ENCODE data around the gene NLGN4X. TPM values are rescaled to one million over a fixed set of nuclear protein-coding genes. Genes with fewer than 3 reads are reported as not detected.

NLGN4X gene
- not detected for total RNA-seq

GRCh38 chrX:6228720-6229119 lies at the start of gene NLGN4X:
NLGN4X (minus strand) TSS chrX:6228867; CDS start chrX:6151466, 77,401 bp downstream.
- Mint-ChIP-seq H3K27ac (no peak within 1 kb of the TSS), H3K4me3 (no peak within 1 kb of the TSS), H3K27me3 (peaks cover 18% of the 10 kb centered on the region), H3K36me3 (no peaks in the 10 kb centered on the region), H3K9me3 (no peaks in the 10 kb centered on the region), H3K4me1 (no peaks in the 10 kb centered on the region)
- ATAC-seq (ENCODE audit: low read depth) (no peak), DNase-seq (no peak)
- POLR2A ChIA-PET = no interaction called here

GRCh38 chrX:6266041-6266440 lies 37.4 kb upstream of the NLGN4X start:
- POLR2A ChIA-PET = no interaction called here
- DNase-seq (no peak), ATAC-seq (ENCODE audit: low read depth) (no peak)
- no peaks in the 10 kb centered on the region for H3K4me1 Mint-ChIP-seq
- H3K9me3 Mint-ChIP-seq = no peaks in the 10 kb centered on the region
- no peak overlapping the region for H3K4me3 Mint-ChIP-seq
- no peak overlapping the region for H3K27ac Mint-ChIP-seq
- H3K27me3 Mint-ChIP-seq = no peaks in the 10 kb centered on the region
- H3K36me3 Mint-ChIP-seq = no peaks in the 10 kb centered on the region

- Mint-ChIP-seq H3K4me1 (no peaks in the 10 kb centered on the region), H3K27me3 (no peaks in the 10 kb centered on the region), H3K4me3 (no peak overlapping the region), H3K27ac (no peak overlapping the region), H3K9me3 (no peaks in the 10 kb centered on the region), H3K36me3 (no peaks in the 10 kb centered on the region)
- no peak for ATAC-seq (ENCODE audit: low read depth)
- POLR2A ChIA-PET = no interaction called here
- DNase-seq = no peak
Observed at GRCh38 chrX:6262959-6263358, 34.3 kb upstream of the NLGN4X start.

GRCh38 chrX:6257025-6257424 lies 28.4 kb upstream of the NLGN4X start:
- Mint-ChIP-seq H3K36me3 (no peaks in the 10 kb centered on the region), H3K27me3 (no peaks in the 10 kb centered on the region), H3K9me3 (no peaks in the 10 kb centered on the region), H3K4me3 (no peak overlapping the region), H3K4me1 (no peaks in the 10 kb centered on the region), H3K27ac (no peak overlapping the region)
- ATAC-seq (ENCODE audit: low read depth) (no peak), DNase-seq (no peak)
- POLR2A ChIA-PET = no interaction called here

- Mint-ChIP-seq H3K36me3 (no peaks in the 10 kb centered on the region), H3K4me1 (no peaks in the 10 kb centered on the region), H3K4me3 (no peak overlapping the region), H3K27ac (no peak overlapping the region), H3K27me3 (no peaks in the 10 kb centered on the region), H3K9me3 (no peaks in the 10 kb centered on the region)
- ATAC-seq (ENCODE audit: low read depth) = no peak
- POLR2A ChIA-PET = no interaction called here
- no peak for DNase-seq
Observed at GRCh38 chrX:6244666-6245065, 16.0 kb upstream of the NLGN4X start.

GRCh38 chrX:6238576-6238975 lies 9.9 kb upstream of the NLGN4X start:
- no peaks in the 10 kb centered on the region for H3K9me3 Mint-ChIP-seq
- POLR2A ChIA-PET = no interaction called here
- DNase-seq = no peak
- no peaks in the 10 kb centered on the region for H3K4me1 Mint-ChIP-seq
- H3K27me3 Mint-ChIP-seq = no peaks in the 10 kb centered on the region
- ATAC-seq (ENCODE audit: low read depth) = no peak
- no peak overlapping the region for H3K4me3 Mint-ChIP-seq
- no peaks in the 10 kb centered on the region for H3K36me3 Mint-ChIP-seq
- no peak overlapping the region for H3K27ac Mint-ChIP-seq

GRCh38 chrX:6227935-6228334 lies 732 bp downstream of the NLGN4X start:
- H3K27me3 Mint-ChIP-seq = peaks cover 18% of the 10 kb centered on the region
- H3K9me3 Mint-ChIP-seq = no peaks in the 10 kb centered on the region
- POLR2A ChIA-PET = no interaction called here
- no peaks in the 10 kb centered on the region for H3K4me1 Mint-ChIP-seq
- no peaks in the 10 kb centered on the region for H3K36me3 Mint-ChIP-seq
- no peak overlapping the region for H3K27ac Mint-ChIP-seq
- ATAC-seq (ENCODE audit: low read depth) (no peak), DNase-seq (no peak)
- no peak overlapping the region for H3K4me3 Mint-ChIP-seq

GRCh38 chrX:6227453-6227835 lies 1.2 kb downstream of the NLGN4X start:
- Mint-ChIP-seq H3K27ac (no peak overlapping the region), H3K36me3 (no peaks in the 10 kb centered on the region), H3K4me3 (no peak overlapping the region), H3K4me1 (no peaks in the 10 kb centered on the region), H3K27me3 (peaks cover 18% of the 10 kb centered on the region), H3K9me3 (no peaks in the 10 kb centered on the region)
- DNase-seq (no peak), ATAC-seq (ENCODE audit: low read depth) (no peak)
- POLR2A ChIA-PET = no interaction called here

GRCh38 chrX:6226596-6227452 lies 1.8 kb downstream of the NLGN4X start:
- H3K36me3 Mint-ChIP-seq = no peaks in the 10 kb centered on the region
- POLR2A ChIA-PET = no interaction called here
- no peaks in the 10 kb centered on the region for H3K9me3 Mint-ChIP-seq
- H3K27me3 Mint-ChIP-seq = peaks cover 18% of the 10 kb centered on the region
- no peak overlapping the region for H3K27ac Mint-ChIP-seq
- ATAC-seq (ENCODE audit: low read depth) (no peak), DNase-seq (peak; percentile 17)
- H3K4me1 Mint-ChIP-seq = no peaks in the 10 kb centered on the region
- H3K4me3 Mint-ChIP-seq = no peak overlapping the region

GRCh38 chrX:6225911-6226595 lies 2.6 kb downstream of the NLGN4X start:
- no peaks in the 10 kb centered on the region for H3K4me1 Mint-ChIP-seq
- H3K36me3 Mint-ChIP-seq = no peaks in the 10 kb centered on the region
- no peak for ATAC-seq (ENCODE audit: low read depth)
- H3K9me3 Mint-ChIP-seq = no peaks in the 10 kb centered on the region
- peak; percentile 17 for DNase-seq
- peak overlapping the region; percentile 68 for H3K4me3 Mint-ChIP-seq
- H3K27me3 Mint-ChIP-seq = peaks cover 18% of the 10 kb centered on the region
- POLR2A ChIA-PET = no interaction called here
- H3K27ac Mint-ChIP-seq = no peak overlapping the region

- DNase-seq = no peak
- Mint-ChIP-seq H3K27me3 (peaks cover 18% of the 10 kb centered on the region), H3K27ac (no peak overlapping the region), H3K9me3 (no peaks in the 10 kb centered on the region), H3K4me1 (no peaks in the 10 kb centered on the region), H3K4me3 (peak overlapping the region; percentile 68), H3K36me3 (no peaks in the 10 kb centered on the region)
- no peak for ATAC-seq (ENCODE audit: low read depth)
- POLR2A ChIA-PET = no interaction called here
Observed at GRCh38 chrX:6225288-6225910, 3.3 kb downstream of the NLGN4X start.

- H3K36me3 Mint-ChIP-seq = no peaks in the 10 kb centered on the region
- POLR2A ChIA-PET = no interaction called here
- no peaks in the 10 kb centered on the region for H3K9me3 Mint-ChIP-seq
- no peaks in the 10 kb centered on the region for H3K4me1 Mint-ChIP-seq
- DNase-seq (no peak), ATAC-seq (ENCODE audit: low read depth) (no peak)
- H3K4me3 Mint-ChIP-seq = no peak overlapping the region
- H3K27ac Mint-ChIP-seq = no peak overlapping the region
- H3K27me3 Mint-ChIP-seq = peaks cover 12% of the 10 kb centered on the region
Observed at GRCh38 chrX:6223516-6223915, 5.2 kb downstream of the NLGN4X start.

- Mint-ChIP-seq H3K27me3 (no peaks in the 10 kb centered on the region), H3K36me3 (no peaks in the 10 kb centered on the region), H3K9me3 (no peaks in the 10 kb centered on the region), H3K27ac (no peak overlapping the region), H3K4me1 (no peaks in the 10 kb centered on the region), H3K4me3 (no peak overlapping the region)
- POLR2A ChIA-PET = no interaction called here
- DNase-seq = no peak
- ATAC-seq (ENCODE audit: low read depth) = no peak
Observed at GRCh38 chrX:6210230-6210629, 18.4 kb downstream of the NLGN4X start.
